Hematopoietic multipotent progenitor cell treated with erythropoietin and hydrocortisone succinate and interleukin-3 and kit ligand, for 15 days (in vitro differentiated cells): Measurements from ENCODE around the gene LRRC18.

Experiments used
- DNase-seq: peaks from one replicate; pipeline ENCODE4 v3.0.0-alpha.2; 2015; ENCODE audit warnings: low spot score

The LRRC18 gene

GRCh38 chr10:48939790-48940325 is at the start of gene LRRC18:
Gene LRRC18 (minus strand): TSS chr10:48939840. CDS start chr10:48914155, 25,685 bp downstream.
- DNase-seq, result no peak

- no peak for DNase-seq
These were observed 46.0 kb upstream of the LRRC18 start for GRCh38 chr10:48985621-48986158.

- no peak for DNase-seq
These were observed 44.2 kb upstream of the LRRC18 start for GRCh38 chr10:48983648-48984351.

GRCh38 chr10:48982584-48982983 is 42.9 kb upstream of the LRRC18 start:
- no peak for DNase-seq

- DNase-seq, result peak; percentile 13
These were observed 41.8 kb upstream of the LRRC18 start for GRCh38 chr10:48981310-48981907.

- DNase-seq, result no peak
These were observed 38.7 kb upstream of the LRRC18 start for GRCh38 chr10:48978318-48978717.

- DNase-seq, result no peak
These were observed 36.6 kb upstream of the LRRC18 start for GRCh38 chr10:48976196-48976595.

- DNase-seq, result no peak
These were observed 35.0 kb upstream of the LRRC18 start for GRCh38 chr10:48974510-48975156.

GRCh38 chr10:48973065-48973464 is 33.4 kb upstream of the LRRC18 start:
- DNase-seq, result no peak

- DNase-seq, result no peak
These were observed 31.0 kb upstream of the LRRC18 start for GRCh38 chr10:48970654-48971053.

GRCh38 chr10:48970046-48970445 is 30.4 kb upstream of the LRRC18 start:
- DNase-seq, result no peak

- no peak for DNase-seq
These were observed 28.4 kb upstream of the LRRC18 start for GRCh38 chr10:48968036-48968435.

- no peak for DNase-seq
These were observed 25.8 kb upstream of the LRRC18 start for GRCh38 chr10:48965460-48965859.

- no peak for DNase-seq
These were observed 24.4 kb upstream of the LRRC18 start for GRCh38 chr10:48964038-48964437.

- DNase-seq, result no peak
These were observed 19.1 kb upstream of the LRRC18 start for GRCh38 chr10:48958598-48959190.

- no peak for DNase-seq
These were observed 17.9 kb upstream of the LRRC18 start for GRCh38 chr10:48957361-48958151.

- DNase-seq, result no peak
These were observed 12.1 kb upstream of the LRRC18 start for GRCh38 chr10:48951707-48952106.

GRCh38 chr10:48948470-48949037 is 8.9 kb upstream of the LRRC18 start:
- DNase-seq, result no peak

GRCh38 chr10:48947690-48948469 is 8.2 kb upstream of the LRRC18 start:
- no peak for DNase-seq

GRCh38 chr10:48946891-48947500 is 7.4 kb upstream of the LRRC18 start:
- DNase-seq, result no peak
